ENCODE data around the gene FIZ1. TPM values are rescaled to one million over a fixed set of nuclear protein-coding genes. Genes with fewer than 3 reads are reported as not detected.

FIZ1 gene
- total and polyA plus RNA-seq, 7 donors: 3.5 to 9.6 (median 8.9) TPM

DNA sequence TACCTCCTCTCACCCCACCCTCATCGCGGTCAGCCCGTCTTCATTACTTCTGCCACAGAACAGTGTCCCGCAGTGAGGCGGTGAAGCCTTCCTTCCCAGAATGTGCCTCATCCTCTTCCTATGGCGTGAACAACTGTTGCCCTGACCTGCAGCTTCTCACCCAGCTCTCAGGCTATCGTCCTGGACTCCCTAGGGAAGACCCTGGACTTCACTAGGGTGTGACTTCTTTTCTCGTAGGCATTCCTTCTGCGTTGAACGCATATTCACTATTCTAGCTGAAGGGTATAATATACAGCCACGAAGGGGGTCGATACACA, 7.1 kb upstream of the FIZ1 start:
- Histone ChIP-seq H3K4me1 (peaks cover 0 to 40% (median 32%) of the 10 kb centered on the region in 4 donors), H3K27me3 (no peaks in the 10 kb centered on the region), H3K27ac (peak overlapping the region; percentile 95 to 98 (median 96)), H3K4me3 (peak overlapping the region in 3 of 4 donors; percentile 79 to 93 (median 87)), H3K9me3 (no peaks in the 10 kb centered on the region), H3K36me3 (peaks cover 0 to 16% (median 7%) of the 10 kb centered on the region in 4 donors)
- TF ChIP-seq, protein P1, sequence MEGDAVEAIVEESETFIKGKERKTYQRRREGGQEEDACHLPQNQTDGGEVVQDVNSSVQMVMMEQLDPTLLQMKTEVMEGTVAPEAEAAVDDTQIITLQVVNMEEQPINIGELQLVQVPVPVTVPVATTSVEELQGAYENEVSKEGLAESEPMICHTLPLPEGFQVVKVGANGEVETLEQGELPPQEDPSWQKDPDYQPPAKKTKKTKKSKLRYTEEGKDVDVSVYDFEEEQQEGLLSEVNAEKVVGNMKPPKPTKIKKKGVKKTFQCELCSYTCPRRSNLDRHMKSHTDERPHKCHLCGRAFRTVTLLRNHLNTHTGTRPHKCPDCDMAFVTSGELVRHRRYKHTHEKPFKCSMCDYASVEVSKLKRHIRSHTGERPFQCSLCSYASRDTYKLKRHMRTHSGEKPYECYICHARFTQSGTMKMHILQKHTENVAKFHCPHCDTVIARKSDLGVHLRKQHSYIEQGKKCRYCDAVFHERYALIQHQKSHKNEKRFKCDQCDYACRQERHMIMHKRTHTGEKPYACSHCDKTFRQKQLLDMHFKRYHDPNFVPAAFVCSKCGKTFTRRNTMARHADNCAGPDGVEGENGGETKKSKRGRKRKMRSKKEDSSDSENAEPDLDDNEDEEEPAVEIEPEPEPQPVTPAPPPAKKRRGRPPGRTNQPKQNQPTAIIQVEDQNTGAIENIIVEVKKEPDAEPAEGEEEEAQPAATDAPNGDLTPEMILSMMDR (IDR thresholded peaks at IDR 0.05): no peak
- TF ChIP-seq POLR2AphosphoS5 (IDR thresholded peaks at IDR 0.05): no peak
- no peak for TF ChIP-seq POLR2A (IDR thresholded peaks at IDR 0.05)
- TF ChIP-seq EP300 (IDR thresholded peaks at IDR 0.05): no peak
- DNase-seq: no peak
- intact Hi-C loops (cut with DNase I): loop anchor here (1.0 kb wide), 1 partner anchor 89 kb away; no protein-coding TSS in a partner anchor
- 19 to 25% methylated on average over 12 of the region's 12 CpGs for WGBS, 2 donors

DNA sequence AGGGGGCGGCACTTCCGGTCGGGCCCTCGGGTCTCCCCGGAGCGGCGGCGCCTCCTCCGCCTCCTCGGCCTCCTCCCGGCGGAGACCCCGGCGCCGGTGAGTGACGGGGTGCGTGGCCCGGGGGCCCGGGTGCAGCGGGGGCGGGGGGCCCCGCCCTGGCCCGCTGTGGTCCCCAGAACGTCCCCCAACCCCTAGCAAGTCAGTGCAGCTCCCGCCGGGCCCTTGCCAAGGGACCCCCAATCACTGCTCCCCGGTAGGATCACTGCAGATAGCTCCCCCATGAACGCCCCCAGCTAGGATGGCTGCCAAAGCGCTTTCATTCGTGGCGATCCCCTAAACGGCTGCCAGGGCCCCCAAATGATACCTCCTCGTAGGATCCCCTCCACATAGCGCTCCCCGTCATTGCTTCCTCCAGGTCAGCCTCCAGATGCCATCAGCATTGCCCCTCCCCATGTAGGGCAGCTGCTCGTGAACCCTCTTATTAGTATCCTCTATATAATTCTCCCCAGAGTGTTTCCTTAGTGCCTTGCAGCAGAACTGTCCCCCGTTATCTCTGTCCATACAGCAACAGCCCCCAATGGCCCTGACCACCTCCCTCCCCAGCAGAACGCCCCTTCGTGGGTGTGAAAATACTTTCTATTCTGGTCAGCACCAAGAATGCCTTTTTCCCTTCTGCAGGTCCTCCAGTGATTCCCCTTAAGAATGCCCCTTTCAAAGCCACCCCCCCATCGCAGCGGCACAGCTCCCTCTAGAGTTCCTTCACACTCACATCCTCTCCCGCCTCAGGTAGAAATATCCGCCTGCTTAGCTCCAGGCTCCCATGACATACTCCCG, 6.5 kb upstream of the FIZ1 start, which contains the start of gene ZNF865:
Gene ZNF865, plus strand, starts transcription at position 11 of the 834 bp plus-strand sequence. CDS start 7,972 bp downstream, outside the sequence.
- peak; percentile 87 for DNase-seq
- whole genome bisulfite sequencing, 2 donors: 0 to 1% methylated on average over 43 to 44 of the region's 44 CpGs

DNA sequence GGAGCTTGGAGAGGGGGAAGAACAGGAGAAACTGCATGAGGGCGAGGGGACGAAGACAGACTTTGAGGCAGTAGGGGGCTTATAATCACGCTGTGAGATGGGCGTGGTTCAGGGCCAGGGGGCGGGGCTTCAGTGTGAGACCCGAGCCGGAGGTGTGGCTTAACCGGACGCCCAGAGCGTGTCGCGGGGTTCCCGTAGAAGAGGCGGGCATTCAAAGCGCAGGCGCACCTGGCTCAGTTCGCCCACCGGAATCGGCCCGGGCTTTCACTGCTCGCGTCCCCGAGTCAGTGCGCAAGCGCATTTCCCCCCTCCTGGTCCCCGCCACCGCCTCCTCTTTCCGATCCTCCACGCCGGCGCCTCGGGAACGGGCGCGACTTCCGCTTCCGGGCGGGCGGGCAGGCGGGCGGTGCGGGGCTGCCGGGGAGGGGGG, 5.9 kb upstream of the FIZ1 start:
- H3K4me1 ChIP-seq: peaks cover 0 to 44% (median 37%) of the 10 kb centered on the region in 4 donors
- H3K4me3 ChIP-seq: peak overlapping the region; percentile 79 to 94 (median 90)
- H3K36me3 ChIP-seq: peaks cover 0 to 12% (median 6%) of the 10 kb centered on the region in 4 donors
- no peaks in the 10 kb centered on the region for H3K9me3 ChIP-seq
- intact Hi-C loops (cut with DNase I): no loop called here
- peak overlapping the region; percentile 95 to 98 (median 96) for H3K27ac ChIP-seq
- 0% methylated on average over 43 of the region's 43 CpGs for WGBS, 2 donors
- peak; percentile 99 for DNase-seq
- TF ChIP-seq, protein P1 (IDR thresholded peaks at IDR 0.05): no peak
- TF ChIP-seq POLR2AphosphoS5 (IDR thresholded peaks at IDR 0.05) (peak in 3 of 4 donors; percentile 42 to 73 (median 55)), POLR2A (IDR thresholded peaks at IDR 0.05) (peak in 1 of 2 donors; percentile 7), EP300 (IDR thresholded peaks at IDR 0.05) (peak in 1 of 4 donors; percentile 57)
- H3K27me3 ChIP-seq: no peaks in the 10 kb centered on the region

More for the DNA sequence above, 6.5 kb upstream of the FIZ1 start, which contains the start of gene ZNF865:
- intact Hi-C loops (cut with DNase I): loop anchor here (1.0 kb wide), 1 partner anchor 89 kb away; no protein-coding TSS in a partner anchor
- Histone ChIP-seq H3K27ac (peak within 1 kb of the TSS; percentile 95 to 98 (median 96)), H3K27me3 (no peaks in the 10 kb centered on the region), H3K9me3 (no peaks in the 10 kb centered on the region), H3K4me3 (peak within 1 kb of the TSS; percentile 79 to 94 (median 90)), H3K36me3 (peaks cover 0 to 16% (median 7%) of the 10 kb centered on the region in 4 donors), H3K4me1 (peaks cover 0 to 40% (median 34%) of the 10 kb centered on the region in 4 donors)
- TF ChIP-seq, protein P1 (IDR thresholded peaks at IDR 0.05): peak; percentile 40 to 66 (median 60)
- no peak for TF ChIP-seq POLR2A (IDR thresholded peaks at IDR 0.05)

DNA sequence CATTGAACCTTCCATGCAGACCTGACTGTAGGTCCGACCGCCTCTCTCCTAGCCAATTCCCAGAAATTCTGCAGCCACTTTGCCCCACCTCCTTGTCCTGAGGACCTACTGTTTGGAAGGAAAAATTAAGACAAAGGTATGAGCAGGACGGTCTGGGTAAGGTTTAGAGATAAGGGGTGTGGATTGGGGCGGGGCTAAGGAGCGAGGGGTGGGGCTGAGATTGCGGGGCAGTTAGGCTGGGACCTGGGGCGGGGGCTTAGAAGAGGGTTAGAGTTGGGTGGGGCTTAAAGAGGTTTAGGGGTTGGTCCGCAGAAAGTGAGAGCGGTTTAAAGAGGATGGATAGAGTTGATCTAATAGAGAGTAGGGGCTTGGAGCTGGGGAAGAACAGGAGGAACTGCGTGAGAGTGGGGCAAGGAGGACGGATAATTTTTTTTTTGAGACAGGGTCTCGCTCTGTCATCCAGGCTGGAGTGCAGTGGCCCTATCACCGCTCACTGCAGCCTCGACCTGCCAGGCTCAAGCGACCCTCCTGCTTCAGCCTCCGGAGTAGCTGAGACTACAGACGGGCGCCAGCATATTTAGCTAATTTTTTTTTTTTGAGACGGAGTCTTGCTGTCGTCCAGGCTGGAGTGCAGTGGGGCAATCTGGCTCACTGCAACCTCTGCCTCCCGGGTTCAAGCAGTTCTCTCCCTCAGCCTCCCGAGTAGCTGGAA, 4.4 kb upstream of the FIZ1 start:
- Histone ChIP-seq H3K27ac (peak overlapping the region; percentile 95 to 98 (median 96)), H3K27me3 (no peaks in the 10 kb centered on the region), H3K4me1 (peaks cover 0 to 44% (median 37%) of the 10 kb centered on the region in 4 donors), H3K9me3 (no peaks in the 10 kb centered on the region), H3K36me3 (peaks cover 0 to 3% (median 0%) of the 10 kb centered on the region in 4 donors), H3K4me3 (no peak overlapping the region)
- intact Hi-C loops (cut with DNase I): no loop called here
- no peak for DNase-seq
- TF ChIP-seq EP300 (IDR thresholded peaks at IDR 0.05) (no peak), POLR2A (IDR thresholded peaks at IDR 0.05) (no peak), POLR2AphosphoS5 (IDR thresholded peaks at IDR 0.05) (no peak)
- TF ChIP-seq, protein P1 (IDR thresholded peaks at IDR 0.05): no peak
- 71 to 79% methylated on average over 22 of the region's 22 CpGs for WGBS, 2 donors

Data from sigmoid colon (tissue), 7 donors.